K562 (cell line): ENCODE measurements around the gene SPATS2. TPM values are rescaled to one million over a fixed set of nuclear protein-coding genes. Genes with fewer than 3 reads are reported as not detected.

Experiments used
- ATAC-seq: fragments of 200-7000 bp; cut with Tn5 transposase; 3 replicates; pipeline ENCODE4 v1.9.1; 2020; ENCODE audit warnings: moderate library complexity
- BruUV-seq: library from RNA; stranded (reverse); fragments of 400-500 nt; replicated peaks from 2 replicates; lab custom pipeline; 2021; lab: Mats Ljungman, UMichigan
- CTCF ChIA-PET: fragments of 300-600 bp; formaldehyde crosslinking; extraction: SDS; loops from one replicate; lab custom pipeline; 2021; ENCODE audit warnings: low intra/inter-chr PET ratio; lab: Yijun Ruan, JAX
- POLR2A ChIA-PET: fragments of 300-600, 350-650 bp; sonication (Branson Sonifier 250); formaldehyde crosslinking; extraction: SDS; loops from one replicate; lab custom pipeline; 2021; ENCODE audit warnings: antibody characterized with exemption, inconsistent platforms; lab: Yijun Ruan, JAX
- DNase-seq, 4 experiments: peaks; one replicate each; pipeline versions ENCODE4 v3.0.0 to v3.0.0-alpha.2; 2011 to 2018; ENCODE audit warnings: low spot score in 3 of 4, mixed read lengths in 3 of 4; ENCODE audit errors: extremely low read depth in 1 of 4
- FAIRE-seq: peaks from 2 replicates; lab custom pipeline; 2011; peaks lifted over from hg19 to GRCh38; lab: Jason Lieb, UNC
- H2AFZ ChIP-seq: 2 replicates; pipeline ENCODE4 v1.6.0; 2011; ENCODE audit warnings: low read depth, low read length, control low read depth, inconsistent platforms
- H3K27ac ChIP-seq: fragments of 200-600 bp; 3 replicates; pipeline ENCODE4 v1.8.0; 2011; ENCODE audit warnings: low read depth, mild to moderate bottlenecking, control low read depth, inconsistent platforms, low read length, moderate library complexity, mixed read lengths; ENCODE audit errors: extremely low read depth
- H3K27me3 ChIP-seq, 2 experiments: fragments of 300-600 bp in 1 of 2; 2 replicates in 1 of 2; 3 replicates in 1 of 2; pipeline versions ENCODE4 v1.6.0 to v1.8.0; 2011; ENCODE audit warnings: inconsistent platforms in 2 of 2, low read length in 2 of 2, mild to moderate bottlenecking in 1 of 2, mixed read lengths in 1 of 2, moderate library complexity in 1 of 2; ENCODE audit not compliant: control insufficient read depth in 2 of 2, insufficient read depth in 2 of 2
- H3K36me3 ChIP-seq: fragments of 300-600 bp; 3 replicates; pipeline ENCODE4 v1.8.0; 2011; ENCODE audit warnings: mild to moderate bottlenecking, low read length, inconsistent platforms; ENCODE audit not compliant: control insufficient read depth, insufficient read depth
- H3K4me1 ChIP-seq, 2 experiments: fragments of 200-600 bp in 1 of 2; replicated peaks in 1 of 2; 2 replicates in 1 of 2; 3 replicates in 1 of 2; pipeline versions ENCODE4 v1.5.1 to v1.8.0; 2011; ENCODE audit warnings: inconsistent platforms in 2 of 2, low read length in 2 of 2, mild to moderate bottlenecking in 1 of 2, mixed read lengths in 1 of 2, moderate library complexity in 1 of 2; ENCODE audit not compliant: control insufficient read depth in 2 of 2, insufficient read depth in 2 of 2
- H3K4me2 ChIP-seq: 2 replicates; pipeline ENCODE4 v1.6.1; 2011; ENCODE audit warnings: low read length, control low read depth, inconsistent platforms, mixed read lengths; ENCODE audit not compliant: insufficient read depth
- H3K4me3 ChIP-seq: fragments of 200-600 bp; sonication (generic), shearing (Covaris generic); 2 replicates; pipeline ENCODE4 v1.5.1; 2016; ENCODE audit warnings: control low read depth, inconsistent platforms
- H3K79me2 ChIP-seq: fragments of 200-600 bp; 3 replicates; pipeline ENCODE4 v1.8.0; 2011; ENCODE audit warnings: low read length, inconsistent platforms; ENCODE audit not compliant: control insufficient read depth, insufficient read depth
- H3K9ac ChIP-seq, 2 experiments: 2 replicates each; pipeline versions ENCODE4 v1.6.0 to v1.6.1; 2011; ENCODE audit warnings: low read depth in 2 of 2, low read length in 2 of 2, control low read depth in 1 of 2, inconsistent platforms in 1 of 2, mild to moderate bottlenecking in 1 of 2, mixed read lengths in 1 of 2; ENCODE audit not compliant: insufficient read depth in 1 of 2
- H3K9me1 ChIP-seq: one replicate; pipeline ENCODE4 v1.6.0; 2011; ENCODE audit warnings: inconsistent platforms, mild to moderate bottlenecking, low read length, moderate library complexity; ENCODE audit not compliant: control insufficient read depth, insufficient read depth
- H3K9me3 ChIP-seq: replicated peaks from 2 replicates; pipeline ENCODE4 v1.5.1; 2011; ENCODE audit warnings: low read depth, low read length, inconsistent platforms; ENCODE audit not compliant: control insufficient read depth, insufficient read depth
- H4K20me1 ChIP-seq: replicated peaks from 2 replicates; pipeline ENCODE4 v1.6.1; 2011; ENCODE audit warnings: low read length, inconsistent platforms, mixed read lengths; ENCODE audit not compliant: control insufficient read depth, insufficient read depth
- ELF2 ChIP-seq: fragments of 250-450 bp; sonication (Bioruptor Pico); IDR thresholded peaks from 2 replicates; pipeline ENCODE4 v1.5.0; 2021; ENCODE audit warnings: mild to moderate bottlenecking
- ETV6 ChIP-seq, 3 experiments: fragments of 150-350 bp in 1 of 3; sonication (generic) in 1 of 3; formaldehyde crosslinking in 1 of 3; IDR thresholded peaks; 2 replicates each; pipeline versions ENCODE4 v1.6.1 to v1.8.0; 2014 to 2022; ENCODE audit warnings: borderline replicate concordance in 2 of 3, low read depth in 2 of 3, antibody characterized with exemption in 1 of 3, low read length in 1 of 3, mild to moderate bottlenecking in 1 of 3, missing genetic modification reagents in 1 of 3
- PTRF ChIP-seq: fragments of 450-650 bp; IDR thresholded peaks from 2 replicates; pipeline ENCODE4 v1.6.1; 2016; ENCODE audit warnings: mild to moderate bottlenecking, missing genetic modification characterization, missing compliant biosample characterization
- SETDB1 ChIP-seq: IDR thresholded peaks from one replicate; pipeline ENCODE4 v1.6.1; 2012; ENCODE audit warnings: low read length, control low read depth, inconsistent platforms
- ZKSCAN3 ChIP-seq: fragments of 250-450 bp; sonication (Bioruptor Pico); IDR thresholded peaks from 2 replicates; pipeline ENCODE4 v1.4.0; 2020
- ZNF280B ChIP-seq: fragments of 250-450 bp; sonication (Bioruptor Pico); IDR thresholded peaks from 2 replicates; pipeline ENCODE4 v1.5.1; 2021; ENCODE audit warnings: mild to moderate bottlenecking
- ZNF592 ChIP-seq: fragments of 450-650 bp; IDR thresholded peaks from 2 replicates; pipeline ENCODE4 v1.6.1; 2017; ENCODE audit warnings: antibody characterized with exemption, mild to moderate bottlenecking
- ZNF785 ChIP-seq: fragments of 250-450 bp; sonication (Bioruptor Pico); IDR thresholded peaks from 2 replicates; pipeline ENCODE4 v1.4.0; 2020; ENCODE audit warnings: mild to moderate bottlenecking
- WGBS: fragments of 100-300 bp; shearing (Covaris generic); methylation state at CpG from one replicate; pipeline ENCODE4 v1.1.6; 2016; ENCODE audit warnings: low coverage, mixed read lengths; ENCODE audit not compliant: insufficient coverage; ENCODE audit errors: missing lambda C conversion rate; 5-methylcytosine and 5-hydroxymethylcytosine counted together
- in situ Hi-C: fragments of 300-500 bp; cut with MboI; formaldehyde crosslinking; loops from 4 replicates; pipeline ENCODE4 v1.15.0; 2018; ENCODE audit warnings: inconsistent platforms, mixed read lengths
- intact Hi-C: fragments of 100-400 bp; cut with micrococcal nuclease; formaldehyde crosslinking; loops from 2 replicates; pipeline ENCODE4 v1.14.2; 2022
- polyA plus RNA-seq, 8 experiments: library from polyadenylated mRNA; depleted of rRNA in 4 of 8; stranded (reverse) in 5 of 8; unstranded in 3 of 8; fragments of >200 nt; fragmentation: Nextera tagmentation in 2 of 8; fragmentation: Illumina TruSeq in 1 of 8; extraction: Ambion mirVana in 2 of 8; extraction: Trizol in 1 of 8; gene quantifications; 2 replicates each; pipeline versions ENCODE4 v1.2.1 to v1.2.3, GENCODE V29; 2011 to 2014; ENCODE audit warnings: inconsistent platforms in 1 of 8, missing spikeins in 1 of 8
- total RNA-seq, 7 experiments: library from RNA; depleted of rRNA in 6 of 7; stranded (reverse); fragments of >200 nt in 6 of 7; fragmentation: Illumina TruSeq in 2 of 7; extraction: Trizol in 2 of 7; gene quantifications; 2 replicates each; pipeline versions ENCODE4 v1.2.1 to v1.2.3, GENCODE V29; 2011 to 2021; ENCODE audit warnings: low replicate concordance in 1 of 7

Gene SPATS2
- total and polyA plus RNA-seq, 9 of the 15 experiments (the other 6 are each of a cell fraction or from before 2014, with no cell fraction given) = 5.4 to 48.2 (median 17.5) TPM

GRCh38 chr12:49562233-49562632, 195.0 kb downstream of the SPATS2 start:
- FAIRE-seq (no peak), ATAC-seq (no peak)
- Histone ChIP-seq H2AFZ (no peak overlapping the region), H3K9me1 (no peaks in the 10 kb centered on the region)
- intact Hi-C loops = no loop called here
- no peak for TF ChIP-seq ZNF592
- no peak for TF ChIP-seq ZNF280B
- no peak for TF ChIP-seq ZKSCAN3 (CRISPR knock-in tag)
- no peak for TF ChIP-seq ZNF785 (CRISPR knock-in tag)
- TF ChIP-seq SETDB1 = no peak
- TF ChIP-seq ELF2 (CRISPR knock-in tag) = no peak
- TF ChIP-seq ETV6 (IDR thresholded peaks at IDR 0.05; ENCODE audit: borderline replicate concordance in 1 of 2, low read depth in 2 of 2, low read length in 1 of 2) = no peak
- TF ChIP-seq ETV6 (CRISPR knock-in tag; IDR thresholded peaks at IDR 0.05; ENCODE audit: borderline replicate concordance) = no peak
- TF ChIP-seq PTRF (tag) = no peak
- TF ChIP-seq, all 486 proteins: peak for 0
- CTCF ChIA-PET = no interaction called here
- in situ Hi-C loops = no loop called here
- no peak overlapping the region for H3K9ac ChIP-seq
- no peak overlapping the region for H3K4me3 ChIP-seq
- BruUV-seq = no TSS peak
- DNase-seq = no peak
- peaks cover 89% of the 10 kb centered on the region; the same call in 2 of the 3 replicates for H3K36me3 ChIP-seq
- no peaks in the 10 kb centered on the region for H3K9me3 ChIP-seq
- no peaks in the 10 kb centered on the region for H4K20me1 ChIP-seq
- WGBS = 85% methylated on average over 6 of the region's 6 CpGs
- no peak overlapping the region for H3K4me2 ChIP-seq
- H3K4me1 ChIP-seq = peaks cover 5 to 16% of the 10 kb centered on the region in 2 experiments; a peak in 3 of 5 replicates
- POLR2A ChIA-PET = interaction anchor here (1.0 to 2.3 kb wide), 5 partner anchors 8 to 16 kb away, joined by 3 to 10 read pairs (median 3); no protein-coding TSS in a partner anchor
- no peaks in the 10 kb centered on the region for H3K27me3 ChIP-seq
- H3K27ac ChIP-seq = no peak overlapping the region
- peaks cover 11% of the 10 kb centered on the region for H3K79me2 ChIP-seq
